WTC11 (cell line): ENCODE results near the gene KIF5A.

Experiments used
- CTCF ChIP-seq: fragments of 200-600 bp; IDR thresholded peaks from 2 replicates; pipeline ENCODE4 v1.8.0; 2022; ENCODE audit warnings: antibody characterized with exemption
- JUN ChIP-seq: sonication (generic); formaldehyde crosslinking; IDR thresholded peaks from 2 replicates; pipeline ENCODE4 v1.8.0; 2023; ENCODE audit warnings: mild to moderate bottlenecking, missing genetic modification reagents
- ZNF121 ChIP-seq: sonication (generic); formaldehyde crosslinking; IDR thresholded peaks from 2 replicates; pipeline ENCODE4 v1.8.0; 2023; ENCODE audit warnings: missing genetic modification reagents

- no peak for TF ChIP-seq CTCF
- no peak for TF ChIP-seq ZNF121 (CRISPR knock-in tag)
- TF ChIP-seq JUN (CRISPR knock-in tag), result no peak
These were observed 54.7 kb downstream of the KIF5A start, which contains the start of gene DTX3 for GRCh38 chr12:57604454-57604991.
